Smooth muscle cell (in vitro differentiated cells): ENCODE results near the gene DDX51. TPM values are rescaled to one million over a fixed set of nuclear protein-coding genes. Genes with fewer than 3 reads are reported as not detected.

Experiments used
- DNase-seq: peaks from one replicate; lab custom pipeline; 2025; ENCODE audit not compliant: unreplicated experiment; lab: John Stamatoyannopoulos, UW
- H2AFZ ChIP-seq: fragments of 200-600 bp; sonication (generic); 2 replicates; pipeline ENCODE4 v1.6.0; 2016; ENCODE audit warnings: antibody characterized with exemption, low read depth, mild to moderate bottlenecking
- H3F3A ChIP-seq: fragments of 200-600 bp; sonication (generic); 2 replicates; pipeline ENCODE4 v1.6.0; 2017; ENCODE audit warnings: antibody characterized with exemption, low read depth
- H3K27ac ChIP-seq: fragments of 200-600 bp; sonication (generic); 2 replicates; pipeline ENCODE4 v1.5.1; 2016; ENCODE audit warnings: low read depth, mild to moderate bottlenecking
- H3K27me3 ChIP-seq: fragments of 200-600 bp; sonication (generic); 2 replicates; pipeline ENCODE4 v1.6.1; 2016; ENCODE audit warnings: low read depth, mild to moderate bottlenecking
- H3K36me3 ChIP-seq: fragments of 200-600 bp; sonication (generic); 2 replicates; pipeline ENCODE4 v1.5.1; 2016; ENCODE audit warnings: low read depth
- H3K4me1 ChIP-seq: fragments of 200-600 bp; sonication (generic); 2 replicates; pipeline ENCODE4 v1.5.1; 2016; ENCODE audit warnings: low read depth
- H3K4me2 ChIP-seq: fragments of 200-600 bp; sonication (generic); 2 replicates; pipeline ENCODE4 v1.6.0; 2016; ENCODE audit warnings: mild to moderate bottlenecking
- H3K4me3 ChIP-seq: fragments of 200-600 bp; sonication (generic); 2 replicates; pipeline ENCODE4 v1.5.1; 2016; ENCODE audit warnings: mild to moderate bottlenecking
- H3K79me2 ChIP-seq: fragments of 200-600 bp; sonication (generic); 2 replicates; pipeline ENCODE4 v1.6.0; 2016; ENCODE audit warnings: low read depth, mild to moderate bottlenecking
- H3K9ac ChIP-seq: fragments of 200-600 bp; sonication (generic); 2 replicates; pipeline ENCODE4 v1.6.0; 2016; ENCODE audit warnings: low read depth
- H3K9me3 ChIP-seq: fragments of 200-600 bp; sonication (generic); replicated peaks from 2 replicates; pipeline ENCODE4 v1.5.1; 2016; ENCODE audit warnings: low read depth
- H4K20me1 ChIP-seq: fragments of 200-600 bp; sonication (generic); 2 replicates; pipeline ENCODE4 v1.6.0; 2016; ENCODE audit warnings: low read depth
- WGBS: methylation state at CpG from one replicate; pipeline ENCODE4 v1.1.7; 2016; ENCODE audit warnings: low lambda C conversion rate; 5-methylcytosine and 5-hydroxymethylcytosine counted together
- polyA plus RNA-seq: library from polyadenylated mRNA; unstranded; fragments of >200 nt; fragmentation: Nextera tagmentation; extraction: Ambion mirVana; gene quantifications from 2 replicates; pipeline ENCODE4 v1.2.1, GENCODE V29; 2016
- total RNA-seq: library from RNA; depleted of rRNA; stranded (reverse); fragments of >200 nt; gene quantifications from 2 replicates; pipeline ENCODE4 v1.2.3, GENCODE V29; 2014
- TF ChIP-seq, protein P1 (sequence below): fragments of 200-600 bp; sonication (generic); IDR thresholded peaks from 2 replicates; pipeline ENCODE4 v1.5.1; 2017; ENCODE audit warnings: borderline replicate concordance, mild to moderate bottlenecking, antibody characterized with exemption; ENCODE audit not compliant: insufficient read depth, poor library complexity, severe bottlenecking

Gene DDX51
- 1.6 and 5.2 TPM in 2 replicates for total RNA-seq
- polyA plus RNA-seq, result 12.5 and 15.1 TPM in 2 replicates

DNA sequence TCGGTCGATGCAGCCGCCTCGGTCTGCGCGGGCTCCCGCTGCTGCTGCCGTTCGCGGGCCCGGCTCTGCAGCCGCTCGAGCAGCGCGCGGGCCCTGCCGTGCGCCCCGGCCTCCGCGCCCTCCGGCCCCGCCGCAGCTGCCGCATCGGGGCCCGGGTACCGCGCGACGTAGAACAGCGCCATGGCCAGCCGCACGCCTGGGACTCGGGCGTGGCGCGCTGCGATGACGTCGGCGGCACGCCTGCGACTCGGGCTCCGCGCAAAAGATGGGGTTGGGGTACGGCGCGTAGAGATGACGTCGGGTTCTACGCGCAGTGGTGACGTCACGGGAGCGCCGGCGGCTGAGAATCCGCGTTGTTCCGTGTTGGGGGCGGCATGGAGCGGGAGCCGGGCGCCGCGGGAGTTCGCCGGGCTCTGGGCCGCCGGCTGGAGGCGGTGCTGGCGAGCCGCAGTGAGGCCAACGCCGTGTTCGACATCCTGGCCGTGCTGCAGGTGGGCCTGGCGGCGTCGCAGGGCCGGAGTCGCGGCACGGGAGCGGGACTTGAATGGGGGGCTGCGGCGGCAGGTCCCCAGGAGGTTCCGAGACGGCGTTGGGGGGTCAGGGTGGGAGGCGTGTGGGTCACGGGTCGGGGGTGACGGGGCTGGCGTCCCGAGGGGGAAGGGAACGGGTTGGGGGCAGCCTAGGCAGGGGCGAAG, at the start of gene DDX51, which contains the start of gene NOC4L:
Gene DDX51, minus strand, starts transcription at position 205 of the 695 bp plus-strand sequence. Its CDS starts 23 bp downstream, at position 182.
Gene NOC4L, plus strand, starts transcription at position 343 of the 695 bp plus-strand sequence. Its CDS starts 32 bp downstream, at position 375.
- H3K27ac ChIP-seq, result peak within 1 kb of the TSS; percentile 59
- peak within 1 kb of the TSS; percentile 100 for H3K4me2 ChIP-seq
- under 1% methylated on average over 91 of the region's 100 CpGs for WGBS
- peaks cover 6% of the 10 kb centered on the region for H4K20me1 ChIP-seq
- H3K4me3 ChIP-seq, result peak within 1 kb of the TSS; percentile 100
- H3K27me3 ChIP-seq, result no peaks in the 10 kb centered on the region
- H3K79me2 ChIP-seq, result peaks cover 13% of the 10 kb centered on the region
- no peaks in the 10 kb centered on the region for H3K36me3 ChIP-seq
- H2AFZ ChIP-seq, result peak within 1 kb of the TSS; percentile 89
- H3F3A ChIP-seq, result no peaks in the 10 kb centered on the region
- peak within 1 kb of the TSS; percentile 98 for H3K9ac ChIP-seq
- TF ChIP-seq, protein P1, sequence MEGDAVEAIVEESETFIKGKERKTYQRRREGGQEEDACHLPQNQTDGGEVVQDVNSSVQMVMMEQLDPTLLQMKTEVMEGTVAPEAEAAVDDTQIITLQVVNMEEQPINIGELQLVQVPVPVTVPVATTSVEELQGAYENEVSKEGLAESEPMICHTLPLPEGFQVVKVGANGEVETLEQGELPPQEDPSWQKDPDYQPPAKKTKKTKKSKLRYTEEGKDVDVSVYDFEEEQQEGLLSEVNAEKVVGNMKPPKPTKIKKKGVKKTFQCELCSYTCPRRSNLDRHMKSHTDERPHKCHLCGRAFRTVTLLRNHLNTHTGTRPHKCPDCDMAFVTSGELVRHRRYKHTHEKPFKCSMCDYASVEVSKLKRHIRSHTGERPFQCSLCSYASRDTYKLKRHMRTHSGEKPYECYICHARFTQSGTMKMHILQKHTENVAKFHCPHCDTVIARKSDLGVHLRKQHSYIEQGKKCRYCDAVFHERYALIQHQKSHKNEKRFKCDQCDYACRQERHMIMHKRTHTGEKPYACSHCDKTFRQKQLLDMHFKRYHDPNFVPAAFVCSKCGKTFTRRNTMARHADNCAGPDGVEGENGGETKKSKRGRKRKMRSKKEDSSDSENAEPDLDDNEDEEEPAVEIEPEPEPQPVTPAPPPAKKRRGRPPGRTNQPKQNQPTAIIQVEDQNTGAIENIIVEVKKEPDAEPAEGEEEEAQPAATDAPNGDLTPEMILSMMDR, result no peak
- no peaks in the 10 kb centered on the region for H3K9me3 ChIP-seq
- peaks cover 11% of the 10 kb centered on the region for H3K4me1 ChIP-seq
- DNase-seq, result peak; percentile 88

DNA sequence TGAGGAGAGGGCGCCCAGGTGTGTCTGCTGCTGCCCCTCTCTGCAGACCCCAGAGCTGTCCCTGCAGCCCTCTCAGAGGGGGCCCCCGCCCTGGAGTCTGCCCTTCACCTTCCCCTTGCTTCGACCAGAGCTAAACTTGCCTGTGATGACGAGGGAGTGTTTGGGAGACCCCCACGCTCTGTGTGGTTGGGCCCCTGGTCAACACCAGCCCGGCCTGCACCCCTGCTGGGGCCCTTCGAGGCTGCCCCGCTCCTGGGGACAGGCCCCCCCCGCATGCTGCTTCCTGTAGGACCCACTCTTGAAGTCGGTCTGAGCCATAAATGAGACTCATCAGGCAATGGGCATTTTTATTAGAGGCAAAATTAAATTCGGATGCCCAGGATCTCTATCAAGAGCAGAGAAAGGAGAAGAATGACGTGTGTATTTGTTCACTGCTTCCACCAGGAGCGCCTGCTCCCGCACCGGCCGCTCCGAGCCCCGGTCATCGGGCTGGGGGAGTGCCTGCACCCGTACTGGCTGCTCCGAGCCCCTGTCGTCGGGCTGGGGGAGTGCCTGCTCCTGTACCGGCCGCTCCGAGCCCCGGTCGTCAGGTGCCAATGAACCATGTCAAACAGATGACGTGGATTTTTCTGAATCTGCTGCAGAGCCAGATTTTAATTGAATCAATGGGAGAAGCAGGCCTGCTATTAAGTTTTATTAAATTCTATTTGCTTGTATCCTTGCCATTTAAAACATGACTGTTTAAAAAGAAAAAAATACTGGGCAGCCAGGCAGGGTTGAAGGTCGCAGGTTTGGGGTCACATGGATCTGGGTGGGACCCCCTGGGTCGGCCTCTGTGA, 47.8 kb upstream of the DDX51 start:
- TF ChIP-seq, protein P1, result no peak
- no peaks in the 10 kb centered on the region for H4K20me1 ChIP-seq
- no peak overlapping the region for H3K27ac ChIP-seq
- no peaks in the 10 kb centered on the region for H3K9me3 ChIP-seq
- DNase-seq, result no peak
- no peak overlapping the region for H3K9ac ChIP-seq
- no peaks in the 10 kb centered on the region for H3K27me3 ChIP-seq
- no peak overlapping the region for H2AFZ ChIP-seq
- H3K4me3 ChIP-seq, result no peak overlapping the region
- WGBS, result 88% methylated on average over 31 of the region's 31 CpGs
- no peak overlapping the region for H3K4me2 ChIP-seq
- H3K79me2 ChIP-seq, result no peaks in the 10 kb centered on the region
- H3K4me1 ChIP-seq, result peaks cover 12% of the 10 kb centered on the region
- no peaks in the 10 kb centered on the region for H3F3A ChIP-seq
- H3K36me3 ChIP-seq, result no peaks in the 10 kb centered on the region

- Histone ChIP-seq H3K4me1 (peaks cover 12% of the 10 kb centered on the region), H3K9me3 (no peaks in the 10 kb centered on the region), H3F3A (no peaks in the 10 kb centered on the region), H3K9ac (no peak overlapping the region), H4K20me1 (no peaks in the 10 kb centered on the region), H3K4me2 (no peak overlapping the region), H3K27me3 (no peaks in the 10 kb centered on the region), H3K36me3 (no peaks in the 10 kb centered on the region), H3K4me3 (no peak overlapping the region), H2AFZ (no peak overlapping the region), H3K27ac (no peak overlapping the region), H3K79me2 (no peaks in the 10 kb centered on the region)
- no peak for DNase-seq
- 89% methylated on average over 27 of the region's 30 CpGs for WGBS
- TF ChIP-seq, protein P1, result no peak
Measured at GRCh38 chr12:132190834-132191500, 46.8 kb upstream of the DDX51 start.
